Measurements from ENCODE around the gene SDK1.

The SDK1 gene

DNA sequence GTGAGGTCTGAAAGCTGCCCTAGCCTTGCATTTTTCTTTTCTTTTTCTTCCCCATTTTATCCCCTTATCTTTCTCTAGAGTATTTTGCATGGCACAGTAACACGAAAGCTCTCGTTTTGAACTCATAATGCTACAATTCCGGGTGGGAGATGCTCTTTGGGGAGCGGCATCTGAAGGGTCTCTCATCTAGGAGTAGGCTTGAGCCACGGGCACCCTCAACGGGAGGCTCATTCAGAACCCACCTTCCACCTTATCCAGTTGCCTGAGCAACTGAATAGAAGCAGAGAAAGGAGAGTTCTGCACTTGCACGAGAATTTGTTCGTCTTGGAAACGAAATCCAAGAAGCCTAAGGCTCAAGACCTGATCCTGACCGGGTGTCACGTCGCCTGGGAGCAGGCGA, 777.5 kb downstream of the SDK1 start:
- Histone ChIP-seq H3K18ac (ENCODE audit: low read depth in 1 of 2, low read length in 2 of 2) (no peak overlapping the region), H3K4me1 (ENCODE audit: control insufficient read depth, insufficient read depth, low read depth, low read length) (no peaks in the 10 kb centered on the region), H3K23ac (ENCODE audit: low read length in 2 of 2) (no peak overlapping the region), H3K9me3 (ENCODE audit: control insufficient read depth, low read length) (no peaks in the 10 kb centered on the region), H4K8ac (ENCODE audit: low read length) (no peak overlapping the region), H3K4ac (ENCODE audit: low read depth in 1 of 2, low read length in 2 of 2) (no peak overlapping the region), H2BK120ac (ENCODE audit: low read depth, low read length) (no peak overlapping the region), H3K27ac (ENCODE audit: low read length, poor library complexity, severe bottlenecking) (no peak overlapping the region), H2BK5ac (ENCODE audit: low read depth, low read length, poor library complexity, severe bottlenecking) (no peak overlapping the region), H3K79me1 (replicated peaks; ENCODE audit: low read length, poor library complexity, severe bottlenecking) (no peaks in the 10 kb centered on the region), H3K4me3 (ENCODE audit: insufficient read depth in 1 of 2, low read depth in 1 of 2, low read length in 2 of 2) (no peak overlapping the region), H2AK5ac (ENCODE audit: low read length, severe bottlenecking) (no peak overlapping the region), H2AFZ (ENCODE audit: low read depth, low read length) (no peak overlapping the region), H3K36me3 (ENCODE audit: control insufficient read depth in 1 of 2, insufficient read depth in 2 of 2, low read depth in 1 of 2, low read length in 2 of 2) (peaks cover 7 to 16% of the 10 kb centered on the region in 2 experiments), H3K27me3 (ENCODE audit: control insufficient read depth in 1 of 2, insufficient read depth in 1 of 2, low read length in 2 of 2) (no peaks in the 10 kb centered on the region), H3K4me2 (ENCODE audit: low read length, poor library complexity, severe bottlenecking) (no peak overlapping the region), H4K91ac (ENCODE audit: low read length) (no peak overlapping the region), H3K14ac (ENCODE audit: low read length in 2 of 2) (no peak overlapping the region), H2BK15ac (ENCODE audit: low read depth, poor library complexity, severe bottlenecking) (no peak overlapping the region), H3K9ac (ENCODE audit: low read length) (no peak overlapping the region), H2BK12ac (ENCODE audit: low read length in 2 of 2) (no peak overlapping the region)
- DNase-seq: no peak
- WGBS: 87% methylated on average over 13 of the region's 13 CpGs

- H3K18ac ChIP-seq (ENCODE audit: low read depth in 1 of 2, low read length in 2 of 2): no peak overlapping the region
- no peak overlapping the region for H2AFZ ChIP-seq (ENCODE audit: low read depth, low read length)
- no peaks in the 10 kb centered on the region for H3K4me1 ChIP-seq (ENCODE audit: control insufficient read depth, insufficient read depth, low read depth, low read length)
- H3K4me3 ChIP-seq (ENCODE audit: insufficient read depth in 1 of 2, low read depth in 1 of 2, low read length in 2 of 2): no peak overlapping the region
- H3K14ac ChIP-seq (ENCODE audit: low read length in 2 of 2): no peak overlapping the region
- H2BK5ac ChIP-seq (ENCODE audit: low read depth, low read length, poor library complexity, severe bottlenecking): no peak overlapping the region
- H3K9me3 ChIP-seq (ENCODE audit: control insufficient read depth, low read length): no peaks in the 10 kb centered on the region
- H3K36me3 ChIP-seq (ENCODE audit: control insufficient read depth in 1 of 2, insufficient read depth in 2 of 2, low read depth in 1 of 2, low read length in 2 of 2): peaks cover 7 to 16% of the 10 kb centered on the region in 2 experiments
- no peak overlapping the region for H2BK120ac ChIP-seq (ENCODE audit: low read depth, low read length)
- H3K27ac ChIP-seq (ENCODE audit: low read length, poor library complexity, severe bottlenecking): no peak overlapping the region
- no peaks in the 10 kb centered on the region for H3K79me1 ChIP-seq (replicated peaks; ENCODE audit: low read length, poor library complexity, severe bottlenecking)
- no peak for DNase-seq
- H3K9ac ChIP-seq (ENCODE audit: low read length): no peak overlapping the region
- H4K8ac ChIP-seq (ENCODE audit: low read length): no peak overlapping the region
- no peak overlapping the region for H2BK12ac ChIP-seq (ENCODE audit: low read length in 2 of 2)
- H3K4ac ChIP-seq (ENCODE audit: low read depth in 1 of 2, low read length in 2 of 2): no peak overlapping the region
- no peak overlapping the region for H3K23ac ChIP-seq (ENCODE audit: low read length in 2 of 2)
- H2AK5ac ChIP-seq (ENCODE audit: low read length, severe bottlenecking): no peak overlapping the region
- WGBS: 95% methylated on average over 10 of the region's 11 CpGs
- no peak overlapping the region for H3K4me2 ChIP-seq (ENCODE audit: low read length, poor library complexity, severe bottlenecking)
- H4K91ac ChIP-seq (ENCODE audit: low read length): no peak overlapping the region
- H3K27me3 ChIP-seq (ENCODE audit: control insufficient read depth in 1 of 2, insufficient read depth in 1 of 2, low read length in 2 of 2): no peaks in the 10 kb centered on the region
- no peak overlapping the region for H2BK15ac ChIP-seq (ENCODE audit: low read depth, poor library complexity, severe bottlenecking)
Observed at GRCh38 chr7:4079366-4079765, 778.3 kb downstream of the SDK1 start.

DNA sequence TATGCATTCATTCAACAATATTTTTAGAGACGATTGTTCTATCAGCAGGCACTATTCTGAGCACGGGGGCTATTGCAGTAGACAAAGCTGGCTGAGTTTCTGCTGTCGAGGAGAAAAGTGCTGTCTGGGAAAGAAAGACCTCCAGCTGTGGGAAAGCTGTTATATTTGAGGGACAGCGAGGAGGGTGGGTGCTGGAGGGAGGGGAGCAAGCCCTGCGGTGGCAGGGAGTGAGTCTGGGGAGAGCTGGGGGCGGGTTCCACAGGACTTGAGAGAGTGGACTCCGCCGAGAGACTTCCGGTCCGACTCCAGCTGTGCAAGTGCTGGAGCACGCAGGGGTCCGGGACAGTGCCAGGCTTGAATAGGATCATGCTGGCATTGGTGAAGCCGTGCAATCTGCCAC, 778.9 kb downstream of the SDK1 start:
- no peak overlapping the region for H3K4me3 ChIP-seq (ENCODE audit: insufficient read depth in 1 of 2, low read depth in 1 of 2, low read length in 2 of 2)
- H4K91ac ChIP-seq (ENCODE audit: low read length): no peak overlapping the region
- H2AFZ ChIP-seq (ENCODE audit: low read depth, low read length): no peak overlapping the region
- H2BK15ac ChIP-seq (ENCODE audit: low read depth, poor library complexity, severe bottlenecking): no peak overlapping the region
- H3K9me3 ChIP-seq (ENCODE audit: control insufficient read depth, low read length): no peaks in the 10 kb centered on the region
- no peak overlapping the region for H3K4me2 ChIP-seq (ENCODE audit: low read length, poor library complexity, severe bottlenecking)
- H3K4me1 ChIP-seq (ENCODE audit: control insufficient read depth, insufficient read depth, low read depth, low read length): no peaks in the 10 kb centered on the region
- no peak overlapping the region for H2BK120ac ChIP-seq (ENCODE audit: low read depth, low read length)
- no peak overlapping the region for H2AK5ac ChIP-seq (ENCODE audit: low read length, severe bottlenecking)
- H3K23ac ChIP-seq (ENCODE audit: low read length in 2 of 2): no peak overlapping the region
- H3K27ac ChIP-seq (ENCODE audit: low read length, poor library complexity, severe bottlenecking): no peak overlapping the region
- no peaks in the 10 kb centered on the region for H3K27me3 ChIP-seq (ENCODE audit: control insufficient read depth in 1 of 2, insufficient read depth in 1 of 2, low read length in 2 of 2)
- no peak overlapping the region for H2BK5ac ChIP-seq (ENCODE audit: low read depth, low read length, poor library complexity, severe bottlenecking)
- no peak overlapping the region for H3K9ac ChIP-seq (ENCODE audit: low read length)
- WGBS: 85% methylated on average over 13 of the region's 13 CpGs
- H3K36me3 ChIP-seq (ENCODE audit: control insufficient read depth in 1 of 2, insufficient read depth in 2 of 2, low read depth in 1 of 2, low read length in 2 of 2): peaks cover 7 to 16% of the 10 kb centered on the region in 2 experiments
- H4K8ac ChIP-seq (ENCODE audit: low read length): no peak overlapping the region
- no peak overlapping the region for H3K4ac ChIP-seq (ENCODE audit: low read depth in 1 of 2, low read length in 2 of 2)
- H2BK12ac ChIP-seq (ENCODE audit: low read length in 2 of 2): no peak overlapping the region
- DNase-seq: no peak
- no peak overlapping the region for H3K14ac ChIP-seq (ENCODE audit: low read length in 2 of 2)
- H3K79me1 ChIP-seq (replicated peaks; ENCODE audit: low read length, poor library complexity, severe bottlenecking): no peaks in the 10 kb centered on the region
- H3K18ac ChIP-seq (ENCODE audit: low read depth in 1 of 2, low read length in 2 of 2): no peak overlapping the region

DNA sequence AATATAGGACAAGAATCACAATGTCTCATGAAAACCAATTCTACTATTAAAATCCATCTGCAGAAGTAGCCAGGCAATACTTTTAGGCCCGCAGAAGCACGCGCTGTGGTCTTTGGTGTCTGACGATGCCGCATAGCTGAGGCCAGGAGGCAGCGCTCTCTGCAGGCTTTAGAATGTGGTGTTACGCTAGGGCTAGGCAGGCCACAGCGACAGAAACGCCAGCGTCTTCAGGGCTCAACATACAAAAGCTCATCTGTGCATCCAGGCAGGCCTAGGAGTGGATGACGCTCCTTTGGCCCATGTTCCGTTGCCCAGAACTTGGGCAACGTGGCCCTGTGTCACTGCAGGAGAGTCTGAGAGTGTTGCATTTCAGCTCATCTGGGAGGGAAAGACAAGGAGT, 779.9 kb downstream of the SDK1 start:
- H4K8ac ChIP-seq (ENCODE audit: low read length): no peak overlapping the region
- WGBS: 91% methylated on average over 13 of the region's 13 CpGs
- no peak overlapping the region for H3K4me3 ChIP-seq (ENCODE audit: insufficient read depth in 1 of 2, low read depth in 1 of 2, low read length in 2 of 2)
- no peak overlapping the region for H4K91ac ChIP-seq (ENCODE audit: low read length)
- no peaks in the 10 kb centered on the region for H3K27me3 ChIP-seq (ENCODE audit: control insufficient read depth in 1 of 2, insufficient read depth in 1 of 2, low read length in 2 of 2)
- H2BK120ac ChIP-seq (ENCODE audit: low read depth, low read length): no peak overlapping the region
- no peaks in the 10 kb centered on the region for H3K79me1 ChIP-seq (replicated peaks; ENCODE audit: low read length, poor library complexity, severe bottlenecking)
- no peak overlapping the region for H3K4me2 ChIP-seq (ENCODE audit: low read length, poor library complexity, severe bottlenecking)
- H2BK5ac ChIP-seq (ENCODE audit: low read depth, low read length, poor library complexity, severe bottlenecking): no peak overlapping the region
- no peak overlapping the region for H2BK15ac ChIP-seq (ENCODE audit: low read depth, poor library complexity, severe bottlenecking)
- H2BK12ac ChIP-seq (ENCODE audit: low read length in 2 of 2): no peak overlapping the region
- H3K9ac ChIP-seq (ENCODE audit: low read length): no peak overlapping the region
- H3K4me1 ChIP-seq (ENCODE audit: control insufficient read depth, insufficient read depth, low read depth, low read length): no peaks in the 10 kb centered on the region
- no peak overlapping the region for H3K18ac ChIP-seq (ENCODE audit: low read depth in 1 of 2, low read length in 2 of 2)
- no peak overlapping the region for H3K4ac ChIP-seq (ENCODE audit: low read depth in 1 of 2, low read length in 2 of 2)
- no peak overlapping the region for H3K14ac ChIP-seq (ENCODE audit: low read length in 2 of 2)
- no peak overlapping the region for H3K23ac ChIP-seq (ENCODE audit: low read length in 2 of 2)
- no peak for DNase-seq
- H2AK5ac ChIP-seq (ENCODE audit: low read length, severe bottlenecking): no peak overlapping the region
- H2AFZ ChIP-seq (ENCODE audit: low read depth, low read length): no peak overlapping the region
- H3K9me3 ChIP-seq (ENCODE audit: control insufficient read depth, low read length): no peaks in the 10 kb centered on the region
- no peak overlapping the region for H3K27ac ChIP-seq (ENCODE audit: low read length, poor library complexity, severe bottlenecking)
- H3K36me3 ChIP-seq (ENCODE audit: control insufficient read depth in 1 of 2, insufficient read depth in 2 of 2, low read depth in 1 of 2, low read length in 2 of 2): peaks cover 7 to 16% of the 10 kb centered on the region in 2 experiments

Measured in mesenchymal stem cell (in vitro differentiated cells and primary cell).